H1 (cell line): ENCODE data around the gene NUDC. TPM values are rescaled to one million over a fixed set of nuclear protein-coding genes. Genes with fewer than 3 reads are reported as not detected.

ENCODE experiments used
- CTCF ChIA-PET: fragments of 300-600 bp; sonication (Branson Sonifier 250); formaldehyde crosslinking; loops from one replicate; lab custom pipeline; 2021; ENCODE audit not compliant: partially characterized antibody; lab: Charles Lee
- POLR2A ChIA-PET: fragments of 300-600 bp; sonication (Branson Sonifier 250); formaldehyde crosslinking; loops from one replicate; lab custom pipeline; 2021; ENCODE audit warnings: inconsistent platforms; ENCODE audit not compliant: partially characterized antibody; lab: Charles Lee
- DNase-seq, 2 experiments: peaks; one replicate each; pipeline versions ENCODE4 v3.0.0 to v3.0.0-alpha.2; 2010 to 2022; ENCODE audit warnings: low spot score in 2 of 2, low read depth in 1 of 2, mixed read lengths in 1 of 2
- FAIRE-seq: peaks from 2 replicates; lab custom pipeline; 2011; peaks lifted over from hg19 to GRCh38; lab: Jason Lieb, UNC
- H2AFZ ChIP-seq: 2 replicates; pipeline ENCODE4 v1.8.1; 2012; ENCODE audit warnings: low read length, inconsistent platforms
- H2AK5ac ChIP-seq: 2 replicates; pipeline ENCODE4 v1.6.1; 2013; ENCODE audit warnings: low read depth, low read length
- H2BK120ac ChIP-seq: replicated peaks from 2 replicates; pipeline ENCODE3; 2013; ENCODE audit warnings: low read depth, low read length, inconsistent platforms
- H2BK12ac ChIP-seq: 2 replicates; pipeline ENCODE4 v1.6.1; 2013; ENCODE audit warnings: low read depth, low read length
- H2BK15ac ChIP-seq: 2 replicates; pipeline ENCODE4 v1.6.1; 2013; ENCODE audit warnings: low read length
- H2BK20ac ChIP-seq: 2 replicates; pipeline ENCODE4 v1.6.1; 2013; ENCODE audit warnings: low read length
- H2BK5ac ChIP-seq: 2 replicates; pipeline ENCODE4 v1.6.1; 2013; ENCODE audit warnings: low read depth, low read length
- H3K14ac ChIP-seq: 2 replicates; pipeline ENCODE4 v1.6.1; 2013; ENCODE audit warnings: inconsistent platforms; ENCODE audit not compliant: insufficient read length
- H3K18ac ChIP-seq: 2 replicates; pipeline ENCODE4 v1.6.1; 2013; ENCODE audit warnings: low read length; ENCODE audit errors: extremely low read depth
- H3K23ac ChIP-seq: 2 replicates; pipeline ENCODE4 v1.6.1; 2013; ENCODE audit warnings: inconsistent platforms; ENCODE audit not compliant: insufficient read length
- H3K23me2 ChIP-seq: 2 replicates; pipeline ENCODE4 v1.6.1; 2013; ENCODE audit warnings: low read depth, low read length
- H3K27ac ChIP-seq: 2 replicates; pipeline ENCODE4 v1.6.1; 2011; ENCODE audit warnings: low read depth, low read length, inconsistent platforms
- H3K27me3 ChIP-seq, 4 experiments: replicated peaks in 1 of 4; 1 replicate in 1 of 4; 2 replicates in 3 of 4; pipeline versions ENCODE4 v1.6.1 to v1.8.1; 2011 to 2013; ENCODE audit warnings: low read length in 3 of 4, mild to moderate bottlenecking in 3 of 4, inconsistent platforms in 2 of 4, mixed read lengths in 2 of 4, moderate library complexity in 1 of 4; ENCODE audit not compliant: control insufficient read depth in 3 of 4, insufficient read depth in 3 of 4; ENCODE audit errors: extremely low read depth in 1 of 4
- H3K36me3 ChIP-seq, 4 experiments: 2 replicates each; pipeline versions ENCODE4 v1.6.1 to v1.8.1; 2011 to 2013; ENCODE audit warnings: mild to moderate bottlenecking in 4 of 4, low read length in 3 of 4, moderate library complexity in 2 of 4, control low read depth in 1 of 4, inconsistent platforms in 1 of 4; ENCODE audit not compliant: insufficient read depth in 4 of 4, control insufficient read depth in 2 of 4
- H3K4ac ChIP-seq: replicated peaks from 2 replicates; pipeline ENCODE3; 2013; ENCODE audit warnings: low read length, low read depth, mixed read lengths, inconsistent platforms; ENCODE audit not compliant: insufficient read length
- H3K4me1 ChIP-seq, 4 experiments: replicated peaks in 1 of 4; 1 replicate in 1 of 4; 2 replicates in 3 of 4; pipeline versions ENCODE4 v1.6.1 to v1.8.1; 2011 to 2013; ENCODE audit warnings: low read length in 3 of 4, inconsistent platforms in 2 of 4, mixed read lengths in 1 of 4; ENCODE audit not compliant: insufficient read depth in 4 of 4, control insufficient read depth in 3 of 4
- H3K4me2 ChIP-seq, 2 experiments: 2 replicates each; pipeline versions ENCODE4 v1.6.1 to v1.8.1; 2011 to 2013; ENCODE audit warnings: low read depth in 2 of 2, low read length in 2 of 2, control low read depth in 1 of 2, inconsistent platforms in 1 of 2, mild to moderate bottlenecking in 1 of 2; ENCODE audit not compliant: insufficient read depth in 1 of 2
- H3K4me3 ChIP-seq, 4 experiments: fragments of 200-600, 300-600 bp in 1 of 4; sonication (generic), shearing (Covaris generic), sonication (Bioruptor Twin) in 1 of 4; 2 replicates each; pipeline versions ENCODE4 v1.5.1 to v1.8.1; 2011 to 2016; ENCODE audit warnings: low read length in 4 of 4, low read depth in 3 of 4, control low read depth in 2 of 4, inconsistent platforms in 2 of 4, mild to moderate bottlenecking in 2 of 4, mixed read lengths in 1 of 4, moderate library complexity in 1 of 4; ENCODE audit not compliant: insufficient read depth in 2 of 4; ENCODE audit errors: extremely low read depth in 1 of 4
- H3K56ac ChIP-seq: replicated peaks from 2 replicates; pipeline ENCODE3; 2013; ENCODE audit warnings: low read depth, mild to moderate bottlenecking, mixed read lengths, low read length, inconsistent platforms; ENCODE audit not compliant: insufficient read length
- H3K79me1 ChIP-seq: 2 replicates; pipeline ENCODE4 v1.6.1; 2013; ENCODE audit warnings: low read depth, low read length, control low read depth
- H3K79me2 ChIP-seq, 2 experiments: 2 replicates each; pipeline versions ENCODE4 v1.6.1 to v1.8.1; 2012 to 2013; ENCODE audit warnings: low read length in 2 of 2, mild to moderate bottlenecking in 2 of 2, inconsistent platforms in 1 of 2; ENCODE audit not compliant: insufficient read depth in 2 of 2, control insufficient read depth in 1 of 2
- H3K9ac ChIP-seq, 4 experiments: replicated peaks in 1 of 4; 1 replicate in 1 of 4; 2 replicates in 3 of 4; pipeline versions ENCODE4 v1.6.1 to v1.8.1; 2011 to 2013; ENCODE audit warnings: low read depth in 3 of 4, low read length in 3 of 4, control low read depth in 2 of 4, mild to moderate bottlenecking in 2 of 4, moderate library complexity in 2 of 4, inconsistent platforms in 1 of 4; ENCODE audit errors: extremely low read depth in 1 of 4
- H3K9me3 ChIP-seq, 2 experiments: 2 replicates each; pipeline versions ENCODE4 v1.6.1 to v1.8.1; 2012 to 2013; ENCODE audit warnings: mild to moderate bottlenecking in 2 of 2, moderate library complexity in 2 of 2, control low read depth in 1 of 2, inconsistent platforms in 1 of 2, low read depth in 1 of 2, low read length in 1 of 2, mixed read lengths in 1 of 2; ENCODE audit not compliant: insufficient read depth in 2 of 2
- H4K20me1 ChIP-seq, 2 experiments: replicated peaks in 1 of 2; 2 replicates each; pipeline versions ENCODE3 to v1.8.1; 2011 to 2013; ENCODE audit warnings: inconsistent platforms in 2 of 2, low read length in 2 of 2, mild to moderate bottlenecking in 1 of 2; ENCODE audit not compliant: insufficient read depth in 2 of 2, control insufficient read depth in 1 of 2
- H4K5ac ChIP-seq: 2 replicates; pipeline ENCODE4 v1.6.1; 2013; ENCODE audit warnings: low read length, low read depth, mixed read lengths, inconsistent platforms; ENCODE audit not compliant: insufficient read length
- H4K8ac ChIP-seq: 2 replicates; pipeline ENCODE4 v1.8.0; 2013; ENCODE audit warnings: mild to moderate bottlenecking, moderate library complexity, low read length, inconsistent platforms; ENCODE audit not compliant: insufficient read depth; ENCODE audit errors: extremely low read depth
- H4K91ac ChIP-seq: replicated peaks from 2 replicates; pipeline ENCODE3; 2013; ENCODE audit warnings: low read length, mixed read lengths, inconsistent platforms; ENCODE audit not compliant: insufficient read length
- BCL11A ChIP-seq, 2 experiments: IDR thresholded peaks; one replicate each; pipeline ENCODE4 v1.6.1; 2011; ENCODE audit warnings: low read depth in 2 of 2, low read length in 2 of 2, mild to moderate bottlenecking in 2 of 2
- BRCA1 ChIP-seq: IDR thresholded peaks from 2 replicates; pipeline ENCODE4 v1.6.1; 2012; ENCODE audit warnings: low read depth, low read length, improper control_type of control experiment
- POLR2A ChIP-seq, 2 experiments: IDR thresholded peaks; 1 replicate in 1 of 2; 2 replicates in 1 of 2; pipeline ENCODE4 v1.6.1; 2011; ENCODE audit warnings: low read depth in 2 of 2, low read length in 2 of 2, mild to moderate bottlenecking in 2 of 2; ENCODE audit errors: control extremely low read depth in 1 of 2
- WGBS, 2 experiments: shearing (Covaris generic) in 1 of 2; methylation state at CpG; one replicate each; pipeline versions ENCODE4 v1.1.6 to v1.1.7; 2013 to 2015; ENCODE audit warnings: low lambda C conversion rate in 2 of 2, mixed read lengths in 2 of 2, inconsistent platforms in 1 of 2, low coverage in 1 of 2, missing lambda C conversion rate in 1 of 2; ENCODE audit not compliant: insufficient replicate concordance in 2 of 2, insufficient coverage in 1 of 2, insufficient read length in 1 of 2; ENCODE audit errors: extremely low coverage in 1 of 2, missing lambda C conversion rate in 1 of 2; 5-methylcytosine and 5-hydroxymethylcytosine counted together
- polyA plus RNA-seq, 7 experiments: library from polyadenylated mRNA; depleted of rRNA in 3 of 7; stranded (reverse) in 5 of 7; unstranded in 2 of 7; fragments of >200 nt in 5 of 7; fragments of 200-250 nt in 2 of 7; gene quantifications; 1 replicate in 5 of 7; 2 replicates in 1 of 7; 4 replicates in 1 of 7; pipeline versions ENCODE4 v1.2.1 to v1.2.3, GENCODE V29; 2011 to 2013; ENCODE audit warnings: missing spikeins in 2 of 7, mixed read lengths in 2 of 7
- total RNA-seq: library from RNA; stranded (reverse); fragmentation: NEBNext Ultra II Directional; extraction: Animal tissue kit (Norgen Biotek cat#: 25700); gene quantifications from 2 replicates; pipeline ENCODE4 v1.2.1, GENCODE V29; 2021

The NUDC gene
- total and polyA plus RNA-seq, 2 of the 8 experiments (the other 6 are each of a cell fraction or from before 2014, with no cell fraction given): 43.2 to 131 TPM

GRCh38 chr1:26922431-26922729, 837 bp downstream of the NUDC start:
- Histone ChIP-seq H3K56ac (no peak overlapping the region), H3K4ac (no peak overlapping the region), H2AFZ (no peak overlapping the region), H3K23me2 (peaks cover 9% of the 10 kb centered on the region), H3K79me1 (peaks cover 11% of the 10 kb centered on the region), H4K91ac (no peak overlapping the region), H2BK5ac (0 out of 2 replicates have a peak overlapping the region, but pooled peaks have one; percentile 88), H3K9me3 (no peaks in the 10 kb centered on the region), H4K5ac (no peak overlapping the region), H2BK20ac (no peak overlapping the region), H3K27ac (peak overlapping the region; percentile 90), H2AK5ac (peak overlapping the region; percentile 54; the same call in 1 of the 2 replicates), H3K79me2 (peaks cover 12 to 34% of the 10 kb centered on the region in 2 experiments), H3K4me1 (peaks cover 0 to 6% (median 4%) of the 10 kb centered on the region in 4 experiments; a peak in 3 of 7 replicates), H3K4me3 (peak overlapping the region; percentile 70 to 88 (median 82)), H3K14ac (no peak overlapping the region), H2BK12ac (no peak overlapping the region; the same call in 1 of the 2 replicates), H2BK120ac (no peak overlapping the region), H3K18ac (peak overlapping the region; percentile 93; the same call in 1 of the 2 replicates), H3K4me2 (peak overlapping the region; percentile 81 to 91), H2BK15ac (no peak overlapping the region), H3K27me3 (no peaks in the 10 kb centered on the region), H4K8ac (no peak overlapping the region), H3K9ac (peak overlapping the region; percentile 76 to 92 (median 86)), H4K20me1 (peaks cover 0 to 10% of the 10 kb centered on the region in 2 experiments), H3K23ac (no peak overlapping the region), H3K36me3 (peaks cover 12 to 37% (median 25%) of the 10 kb centered on the region in 4 experiments)
- DNase-seq: no peak
- TF ChIP-seq BRCA1 (no peak), POLR2A (IDR thresholded peaks at IDR 0.05; ENCODE audit: control extremely low read depth in 1 of 2, low read depth in 2 of 2, low read length in 2 of 2) (peak in 1 of 2 experiments; percentile 16; a peak in 1 of 3 replicates), BCL11A (IDR thresholded peaks at IDR 0.05; ENCODE audit: low read depth in 2 of 2, low read length in 2 of 2) (no peak)
- no peak for FAIRE-seq
- WGBS, 2 experiments: 64% methylated on average over 6 of the region's 6 CpGs; no CpG with 5 or more reads in 1 of the 2 experiments
- CTCF ChIA-PET: no interaction called here
- POLR2A ChIA-PET: interaction anchor here (1.0 to 2.2 kb wide), 10 partner anchors 8 to 77 kb away, joined by 3 to 13 read pairs (median 4); partner anchors contain the start of genes GPATCH3 and NR0B2
